Progenitor cell of endocrine pancreas (in vitro differentiated cells): ENCODE measurements around the gene PDE7B. TPM values are rescaled to one million over a fixed set of nuclear protein-coding genes. Genes with fewer than 3 reads are reported as not detected.
"Not testable (repeated sequence)": the region's sequence is repeated elsewhere in the genome, so short reads cannot be mapped to it uniquely, and the experiment has no call there.

Source experiments
- DNase-seq: peaks from one replicate; pipeline ENCODE4 v3.0.0; 2021; ENCODE audit warnings: low spot score; ENCODE audit not compliant: unreplicated experiment
- H3K27ac Mint-ChIP-seq: 2 replicates; pipeline ENCODE4 v1.8.0; 2021; ENCODE audit warnings: mild to moderate bottlenecking, moderate library complexity, mixed read lengths
- H3K27me3 Mint-ChIP-seq: 2 replicates; pipeline ENCODE4 v1.8.0; 2021; ENCODE audit warnings: mixed read lengths
- H3K36me3 Mint-ChIP-seq: 2 replicates; pipeline ENCODE4 v1.8.0; 2022; ENCODE audit warnings: mixed read lengths; ENCODE audit not compliant: insufficient read depth
- H3K4me1 Mint-ChIP-seq: 2 replicates; pipeline ENCODE4 v1.8.0; 2021; ENCODE audit warnings: low read depth, mixed read lengths
- H3K4me3 Mint-ChIP-seq: 2 replicates; pipeline ENCODE4 v1.8.0; 2021; ENCODE audit warnings: low read depth, mild to moderate bottlenecking, moderate library complexity, mixed read lengths
- H3K9me3 Mint-ChIP-seq: 2 replicates; pipeline ENCODE4 v1.8.0; 2021; ENCODE audit warnings: low read depth, mixed read lengths
- CTCF ChIP-seq: fragments of 200-600 bp; sonication (generic); IDR thresholded peaks from one replicate; pipeline ENCODE4 v1.5.0; 2021; ENCODE audit warnings: antibody characterized with exemption, mild to moderate bottlenecking; ENCODE audit not compliant: unreplicated experiment
- total RNA-seq: library from RNA; stranded (reverse); gene quantifications from 2 replicates; pipeline ENCODE4 v1.2.1, GENCODE V29; 2021

Gene PDE7B
- total RNA-seq, 1 donor from 2014 or later, result 0.07 TPM

- Mint-ChIP-seq H3K4me3 (no peak overlapping the region), H3K27ac (no peak overlapping the region), H3K4me1 (peaks cover 13% of the 10 kb centered on the region), H3K36me3 (no peaks in the 10 kb centered on the region), H3K9me3 (no peaks in the 10 kb centered on the region), H3K27me3 (no peaks in the 10 kb centered on the region)
- DNase-seq, result no peak
- no peak for TF ChIP-seq CTCF
These were observed 2.5 kb downstream of the PDE7B start for GRCh38 chr6:135853986-135854385.

GRCh38 chr6:135854799-135855198 lies 3.3 kb downstream of the PDE7B start:
- H3K4me3 Mint-ChIP-seq, result no peak overlapping the region
- no peaks in the 10 kb centered on the region for H3K9me3 Mint-ChIP-seq
- H3K27ac Mint-ChIP-seq, result no peak overlapping the region
- H3K4me1 Mint-ChIP-seq, result peaks cover 13% of the 10 kb centered on the region
- no peak for TF ChIP-seq CTCF
- no peaks in the 10 kb centered on the region for H3K36me3 Mint-ChIP-seq
- H3K27me3 Mint-ChIP-seq, result no peaks in the 10 kb centered on the region
- DNase-seq, result no peak

- H3K27ac Mint-ChIP-seq, result no peak overlapping the region
- DNase-seq, result no peak
- no peak for TF ChIP-seq CTCF
These were observed 7.4 kb downstream of the PDE7B start for GRCh38 chr6:135858931-135859330.

GRCh38 chr6:135860361-135860760 lies 8.9 kb downstream of the PDE7B start:
- Mint-ChIP-seq H3K4me1 (no peaks in the 10 kb centered on the region), H3K36me3 (peaks cover 1% of the 10 kb centered on the region), H3K27me3 (no peaks in the 10 kb centered on the region), H3K9me3 (peaks cover 3% of the 10 kb centered on the region), H3K4me3 (no peak overlapping the region), H3K27ac (no peak overlapping the region)
- TF ChIP-seq CTCF, result no peak
- no peak for DNase-seq

More at GRCh38 chr6:135858931-135859330, 7.4 kb downstream of the PDE7B start:
- H3K9me3 Mint-ChIP-seq, result no peaks in the 10 kb centered on the region
- peaks cover 2% of the 10 kb centered on the region for H3K4me1 Mint-ChIP-seq
- H3K36me3 Mint-ChIP-seq, result no peaks in the 10 kb centered on the region
- no peaks in the 10 kb centered on the region for H3K27me3 Mint-ChIP-seq
- no peak overlapping the region for H3K4me3 Mint-ChIP-seq

GRCh38 chr6:135861189-135861588 lies 9.7 kb downstream of the PDE7B start:
- peaks cover 1% of the 10 kb centered on the region for H3K36me3 Mint-ChIP-seq
- H3K27ac Mint-ChIP-seq, result no peak overlapping the region
- no peak overlapping the region for H3K4me3 Mint-ChIP-seq
- H3K9me3 Mint-ChIP-seq, result peaks cover 3% of the 10 kb centered on the region
- H3K27me3 Mint-ChIP-seq, result no peaks in the 10 kb centered on the region
- TF ChIP-seq CTCF, result no peak
- no peaks in the 10 kb centered on the region for H3K4me1 Mint-ChIP-seq
- no peak for DNase-seq

GRCh38 chr6:135864929-135865328 lies 13.4 kb downstream of the PDE7B start:
- H3K27ac Mint-ChIP-seq, H3K4me3 Mint-ChIP-seq, DNase-seq, H3K36me3 Mint-ChIP-seq, H3K9me3 Mint-ChIP-seq, H3K4me1 Mint-ChIP-seq, H3K27me3 Mint-ChIP-seq: not testable (repeated sequence)
